Keratinocyte (primary cell): ENCODE results near the gene ACER3.

ENCODE experiments used
- EZH2 ChIP-seq: IDR thresholded peaks from one replicate; pipeline ENCODE4 v1.6.1; 2012; ENCODE audit warnings: inconsistent platforms, mild to moderate bottlenecking, low read length, moderate library complexity
- TF ChIP-seq, protein P1 (sequence below), 3 experiments: IDR thresholded peaks in 1 of 3; conservative IDR thresholded peaks in 1 of 3; optimal IDR thresholded peaks in 1 of 3; 2 replicates in 2 of 3; 3 replicates in 1 of 3; pipeline versions ENCODE3 to v1.5.1; 2011; ENCODE audit warnings: low read length in 3 of 3, mild to moderate bottlenecking in 3 of 3, moderate library complexity in 2 of 3, control low read depth in 1 of 3, inconsistent platforms in 1 of 3; ENCODE audit not compliant: insufficient read depth in 2 of 3; ENCODE audit errors: extremely low read depth in 1 of 3

DNA sequence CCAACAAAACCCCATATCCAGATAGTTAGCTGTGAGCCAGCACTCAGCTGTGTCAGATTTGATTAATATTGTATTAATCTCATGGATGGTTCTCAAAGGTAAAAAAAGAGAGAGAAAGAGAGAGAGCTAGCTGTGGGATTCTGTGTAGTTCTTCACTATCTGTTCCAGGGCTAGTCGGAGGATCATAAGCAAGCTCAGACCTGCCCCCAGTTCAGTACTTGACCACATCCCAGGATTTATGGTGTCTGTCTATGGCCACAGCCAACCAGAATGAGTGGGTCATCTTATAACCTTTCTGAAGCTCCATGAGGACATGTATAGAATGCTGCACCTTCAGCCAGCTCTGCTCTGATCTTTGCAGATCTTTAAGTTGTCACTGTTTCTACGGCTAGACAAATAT is 160.0 kb downstream of the ACER3 start:
- TF ChIP-seq, protein P1, sequence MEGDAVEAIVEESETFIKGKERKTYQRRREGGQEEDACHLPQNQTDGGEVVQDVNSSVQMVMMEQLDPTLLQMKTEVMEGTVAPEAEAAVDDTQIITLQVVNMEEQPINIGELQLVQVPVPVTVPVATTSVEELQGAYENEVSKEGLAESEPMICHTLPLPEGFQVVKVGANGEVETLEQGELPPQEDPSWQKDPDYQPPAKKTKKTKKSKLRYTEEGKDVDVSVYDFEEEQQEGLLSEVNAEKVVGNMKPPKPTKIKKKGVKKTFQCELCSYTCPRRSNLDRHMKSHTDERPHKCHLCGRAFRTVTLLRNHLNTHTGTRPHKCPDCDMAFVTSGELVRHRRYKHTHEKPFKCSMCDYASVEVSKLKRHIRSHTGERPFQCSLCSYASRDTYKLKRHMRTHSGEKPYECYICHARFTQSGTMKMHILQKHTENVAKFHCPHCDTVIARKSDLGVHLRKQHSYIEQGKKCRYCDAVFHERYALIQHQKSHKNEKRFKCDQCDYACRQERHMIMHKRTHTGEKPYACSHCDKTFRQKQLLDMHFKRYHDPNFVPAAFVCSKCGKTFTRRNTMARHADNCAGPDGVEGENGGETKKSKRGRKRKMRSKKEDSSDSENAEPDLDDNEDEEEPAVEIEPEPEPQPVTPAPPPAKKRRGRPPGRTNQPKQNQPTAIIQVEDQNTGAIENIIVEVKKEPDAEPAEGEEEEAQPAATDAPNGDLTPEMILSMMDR (optimal IDR thresholded peaks at IDR 0.05 in 1 of 3, IDR thresholded peaks at IDR 0.05 in 1 of 3, conservative IDR thresholded peaks at IDR 0.05 in 1 of 3; ENCODE audit: extremely low read depth in 1 of 3, insufficient read depth in 2 of 3, low read length in 3 of 3), result no peak
- TF ChIP-seq EZH2, result no peak
